ENCODE measurements around the gene ZNF267.

DNA sequence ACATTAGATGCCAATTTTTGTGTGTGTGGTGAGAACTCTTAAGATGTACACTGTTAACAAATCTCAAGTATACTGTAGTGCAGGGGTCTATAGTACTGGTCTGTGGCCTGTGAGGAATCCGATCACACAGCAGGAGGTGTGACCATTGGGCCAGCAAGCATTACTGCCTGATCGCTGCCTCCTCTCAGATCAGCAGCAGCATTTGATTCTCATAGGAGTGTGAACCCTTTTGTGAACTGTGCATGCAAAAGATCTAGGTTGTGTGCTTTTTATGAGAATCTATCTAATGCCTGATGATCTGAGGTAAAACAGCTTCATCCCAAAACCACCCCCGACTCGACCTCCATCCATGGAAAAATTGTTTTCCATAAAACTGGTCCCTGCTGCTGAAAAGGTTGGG, 12.6 kb downstream of the ZNF267 start:
- TF ChIP-seq, protein P1, sequence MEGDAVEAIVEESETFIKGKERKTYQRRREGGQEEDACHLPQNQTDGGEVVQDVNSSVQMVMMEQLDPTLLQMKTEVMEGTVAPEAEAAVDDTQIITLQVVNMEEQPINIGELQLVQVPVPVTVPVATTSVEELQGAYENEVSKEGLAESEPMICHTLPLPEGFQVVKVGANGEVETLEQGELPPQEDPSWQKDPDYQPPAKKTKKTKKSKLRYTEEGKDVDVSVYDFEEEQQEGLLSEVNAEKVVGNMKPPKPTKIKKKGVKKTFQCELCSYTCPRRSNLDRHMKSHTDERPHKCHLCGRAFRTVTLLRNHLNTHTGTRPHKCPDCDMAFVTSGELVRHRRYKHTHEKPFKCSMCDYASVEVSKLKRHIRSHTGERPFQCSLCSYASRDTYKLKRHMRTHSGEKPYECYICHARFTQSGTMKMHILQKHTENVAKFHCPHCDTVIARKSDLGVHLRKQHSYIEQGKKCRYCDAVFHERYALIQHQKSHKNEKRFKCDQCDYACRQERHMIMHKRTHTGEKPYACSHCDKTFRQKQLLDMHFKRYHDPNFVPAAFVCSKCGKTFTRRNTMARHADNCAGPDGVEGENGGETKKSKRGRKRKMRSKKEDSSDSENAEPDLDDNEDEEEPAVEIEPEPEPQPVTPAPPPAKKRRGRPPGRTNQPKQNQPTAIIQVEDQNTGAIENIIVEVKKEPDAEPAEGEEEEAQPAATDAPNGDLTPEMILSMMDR (conservative IDR thresholded peaks at IDR 0.05): no peak
- no peak for TF ChIP-seq ZFX (IDR thresholded peaks at IDR 0.05)

Measured in C4-2B (cell line).